Adrenal gland (tissue), 5 donors: ENCODE data around the gene TRIB2.

Experiments used
- POLR2A ChIP-seq, 2 donors: fragments of 450-650 bp; IDR thresholded peaks; one replicate each; pipeline ENCODE4 v1.6.1; 2017; ENCODE audit warnings: antibody characterized with exemption in 2 of 2, mild to moderate bottlenecking in 2 of 2, moderate library complexity in 1 of 2
- TF ChIP-seq, protein P1 (sequence below), 6 experiments: fragments of 450-650 bp in 4 of 6; fragments of 200-600 bp in 2 of 6; sonication (generic) in 1 of 6; IDR thresholded peaks; 1 replicate in 5 of 6; 2 replicates in 1 of 6; pipeline versions ENCODE4 v1.5.1 to v1.8.0; 2016 to 2021; ENCODE audit warnings: antibody characterized with exemption in 6 of 6, mild to moderate bottlenecking in 2 of 6, moderate library complexity in 1 of 6
- donor health status: DM: no; HTN: no; CAD: no.

DNA sequence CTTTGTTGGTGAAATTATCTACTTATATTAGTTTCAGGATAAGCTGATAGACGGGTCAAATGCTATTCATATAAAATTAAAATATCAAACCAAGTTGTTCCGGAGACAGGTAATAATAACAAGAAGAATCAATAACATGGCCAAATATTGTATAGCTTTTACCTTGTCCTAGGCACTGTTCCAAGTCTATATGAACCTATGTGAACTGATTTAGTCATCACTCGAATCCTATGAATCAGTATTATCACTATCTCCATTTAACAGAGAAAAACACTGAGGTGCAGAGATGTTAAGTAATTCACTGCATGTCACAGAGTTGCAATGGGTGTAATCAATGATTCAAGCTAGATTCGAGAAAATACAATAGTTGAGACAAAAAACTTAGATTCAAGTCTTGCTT, 40.0 kb upstream of the TRIB2 start:
- TF ChIP-seq, protein P1, sequence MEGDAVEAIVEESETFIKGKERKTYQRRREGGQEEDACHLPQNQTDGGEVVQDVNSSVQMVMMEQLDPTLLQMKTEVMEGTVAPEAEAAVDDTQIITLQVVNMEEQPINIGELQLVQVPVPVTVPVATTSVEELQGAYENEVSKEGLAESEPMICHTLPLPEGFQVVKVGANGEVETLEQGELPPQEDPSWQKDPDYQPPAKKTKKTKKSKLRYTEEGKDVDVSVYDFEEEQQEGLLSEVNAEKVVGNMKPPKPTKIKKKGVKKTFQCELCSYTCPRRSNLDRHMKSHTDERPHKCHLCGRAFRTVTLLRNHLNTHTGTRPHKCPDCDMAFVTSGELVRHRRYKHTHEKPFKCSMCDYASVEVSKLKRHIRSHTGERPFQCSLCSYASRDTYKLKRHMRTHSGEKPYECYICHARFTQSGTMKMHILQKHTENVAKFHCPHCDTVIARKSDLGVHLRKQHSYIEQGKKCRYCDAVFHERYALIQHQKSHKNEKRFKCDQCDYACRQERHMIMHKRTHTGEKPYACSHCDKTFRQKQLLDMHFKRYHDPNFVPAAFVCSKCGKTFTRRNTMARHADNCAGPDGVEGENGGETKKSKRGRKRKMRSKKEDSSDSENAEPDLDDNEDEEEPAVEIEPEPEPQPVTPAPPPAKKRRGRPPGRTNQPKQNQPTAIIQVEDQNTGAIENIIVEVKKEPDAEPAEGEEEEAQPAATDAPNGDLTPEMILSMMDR (IDR thresholded peaks at IDR 0.05) = no peak
- no peak for TF ChIP-seq POLR2A (IDR thresholded peaks at IDR 0.05)
